ENCODE data around the gene WNT2B.
A peak's percentile ranks its signal among the peaks of the same experiment; 100 is the strongest.

Gene WNT2B

GRCh38 chr1:112508278-112509004 is at the start of gene WNT2B:
TSS of gene WNT2B (plus strand) at chr1:112508965. CDS start at chr1:112509263, 298 bp downstream.
- no peak for DNase-seq
- TF ChIP-seq CTCF (IDR thresholded peaks at IDR 0.05; ENCODE audit: low read depth, low read length, missing control alignments) = no peak

GRCh38 chr1:112460615-112461014 is 48.1 kb upstream of the WNT2B start:
- Histone ChIP-seq H3K4me3 (ENCODE audit: low read depth, low read length) (no peak overlapping the region), H3K27ac (no peak overlapping the region), H3K27me3 (replicated peaks) (no peaks in the 10 kb centered on the region), H3K36me3 (replicated peaks) (peaks cover 26% of the 10 kb centered on the region)
- in situ Hi-C loops (cut with HindIII; ENCODE audit: low pct_ligation_motif_present, low sequenced_read_pairs) = no loop called here
- TF ChIP-seq CTCF (IDR thresholded peaks at IDR 0.05; ENCODE audit: low read depth, low read length, missing control alignments) = no peak
- peak; percentile 36 for DNase-seq

More at GRCh38 chr1:112508278-112509004, at the start of gene WNT2B:
- peak within 1 kb of the TSS; percentile 43 for H3K4me3 ChIP-seq (ENCODE audit: low read depth, low read length)
- H3K27me3 ChIP-seq (replicated peaks) = no peaks in the 10 kb centered on the region
- H3K27ac ChIP-seq = no peak within 1 kb of the TSS
- H3K36me3 ChIP-seq (replicated peaks) = no peaks in the 10 kb centered on the region
- in situ Hi-C loops (cut with HindIII; ENCODE audit: low pct_ligation_motif_present, low sequenced_read_pairs) = no loop called here

DNA sequence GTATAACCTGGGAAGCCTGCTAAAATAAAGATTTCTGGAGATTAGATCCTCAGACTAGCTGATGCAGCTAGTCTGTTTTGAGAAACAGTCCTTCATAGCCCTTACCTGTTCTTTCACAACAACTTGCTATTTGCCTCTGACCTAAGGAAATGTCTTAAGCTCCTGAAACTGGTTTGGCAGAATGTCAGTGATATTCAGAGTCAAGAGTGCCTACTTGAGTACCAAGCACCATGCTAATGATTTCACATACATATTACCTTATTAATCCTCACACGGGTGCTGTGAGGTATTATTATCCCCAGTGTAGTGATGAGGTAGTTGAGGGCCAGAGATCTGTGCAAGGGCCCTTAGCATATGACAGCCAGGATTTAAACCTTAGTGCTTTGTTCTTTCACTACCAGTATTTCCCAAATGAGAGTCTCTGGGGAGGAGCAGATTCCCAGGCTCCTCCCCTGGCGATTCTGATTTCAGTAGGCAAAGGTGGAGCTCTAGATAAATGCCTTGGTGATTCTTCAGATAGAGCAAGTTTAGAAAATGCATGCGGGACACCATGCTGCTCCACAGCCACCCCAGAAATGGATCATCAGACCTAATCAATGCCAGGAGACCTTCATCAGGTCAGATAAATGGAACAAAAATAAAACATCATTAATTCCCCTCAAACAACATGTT is 47.4 kb upstream of the WNT2B start:
- in situ Hi-C loops (cut with HindIII; ENCODE audit: low pct_ligation_motif_present, low sequenced_read_pairs) = no loop called here

GRCh38 chr1:112462953-112463279 is 45.8 kb upstream of the WNT2B start:
- in situ Hi-C loops (cut with HindIII; ENCODE audit: low pct_ligation_motif_present, low sequenced_read_pairs) = no loop called here
- no peaks in the 10 kb centered on the region for H3K27me3 ChIP-seq (replicated peaks)

More for the DNA sequence above, 47.4 kb upstream of the WNT2B start:
- Histone ChIP-seq H3K36me3 (replicated peaks) (peaks cover 19% of the 10 kb centered on the region), H3K27ac (no peak overlapping the region), H3K27me3 (replicated peaks) (no peaks in the 10 kb centered on the region), H3K4me3 (ENCODE audit: low read depth, low read length) (no peak overlapping the region)
- DNase-seq = no peak
- no peak for TF ChIP-seq CTCF (IDR thresholded peaks at IDR 0.05; ENCODE audit: low read depth, low read length, missing control alignments)

DNA sequence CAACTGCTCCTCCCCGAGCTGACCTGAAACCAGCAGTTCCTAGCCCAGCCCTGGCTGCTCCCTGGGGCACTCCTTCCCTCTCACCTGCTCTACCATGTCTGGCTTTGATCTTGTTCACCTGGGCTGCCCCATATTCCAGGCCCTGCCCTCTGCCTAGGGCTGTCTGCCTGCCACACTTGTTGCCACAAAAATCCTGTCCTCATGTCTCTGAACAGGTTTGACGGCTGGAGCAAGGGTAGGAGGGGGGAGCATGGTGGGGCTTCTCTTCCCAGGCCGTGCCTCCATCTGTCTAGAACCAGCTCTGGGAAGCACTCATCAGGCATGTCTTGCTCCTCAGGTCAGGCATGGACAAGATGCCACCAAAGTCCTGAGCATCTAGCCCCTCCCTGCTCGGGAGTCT is 44.3 kb upstream of the WNT2B start:
- TF ChIP-seq CTCF (IDR thresholded peaks at IDR 0.05; ENCODE audit: low read depth, low read length, missing control alignments) = no peak
- H3K36me3 ChIP-seq (replicated peaks) = peaks cover 5% of the 10 kb centered on the region
- no peak overlapping the region for H3K4me3 ChIP-seq (ENCODE audit: low read depth, low read length)
- H3K27ac ChIP-seq = no peak overlapping the region
- no peak for DNase-seq
- in situ Hi-C loops (cut with HindIII; ENCODE audit: low pct_ligation_motif_present, low sequenced_read_pairs) = no loop called here
- H3K27me3 ChIP-seq (replicated peaks) = no peaks in the 10 kb centered on the region

More at GRCh38 chr1:112462953-112463279, 45.8 kb upstream of the WNT2B start:
- H3K4me3 ChIP-seq (ENCODE audit: low read depth, low read length) = no peak overlapping the region
- DNase-seq = no peak
- no peak overlapping the region for H3K27ac ChIP-seq
- peaks cover 11% of the 10 kb centered on the region for H3K36me3 ChIP-seq (replicated peaks)
- TF ChIP-seq CTCF (IDR thresholded peaks at IDR 0.05; ENCODE audit: low read depth, low read length, missing control alignments) = no peak
